GM12892 (cell line): ENCODE measurements around the gene LMX1A.

Experiments
- POLR2A ChIP-seq: IDR thresholded peaks from 2 replicates; pipeline ENCODE4 v1.6.1; 2011; ENCODE audit warnings: low read depth, low read length, control low read depth
- TAF1 ChIP-seq: IDR thresholded peaks from 2 replicates; pipeline ENCODE4 v1.6.1; 2011; ENCODE audit warnings: low read depth, mild to moderate bottlenecking, control low read depth, low read length, borderline replicate concordance

DNA sequence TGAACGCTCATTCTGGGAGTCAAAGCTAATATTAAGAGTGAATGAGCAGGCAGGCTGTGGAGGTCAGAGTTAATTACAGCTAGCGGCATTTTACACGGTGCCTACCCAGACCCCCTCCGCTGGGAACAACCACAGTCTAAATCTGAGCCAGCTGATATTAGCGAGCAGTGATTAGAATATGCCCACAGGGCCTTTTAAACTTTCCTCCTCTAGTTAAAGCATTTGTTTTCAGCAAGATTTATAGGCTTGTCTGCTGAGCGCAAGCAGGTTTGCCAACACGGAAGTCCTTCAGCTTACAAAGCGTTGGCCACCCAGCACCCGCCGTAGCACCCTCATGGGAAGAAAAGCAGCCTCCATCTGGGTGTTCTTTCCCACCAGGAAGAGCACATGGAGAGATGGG is 72.1 kb downstream of the LMX1A start:
- no peak for TF ChIP-seq POLR2A
- no peak for TF ChIP-seq TAF1
